MCF 10A (cell line): Measurements from ENCODE around the gene RHEX. TPM values are rescaled to one million over a fixed set of nuclear protein-coding genes. Genes with fewer than 3 reads are reported as not detected.

Experiments
- BruUV-seq: library from RNA; stranded (reverse); fragments of 400-500 nt; replicated peaks from 2 replicates; lab custom pipeline; 2021; lab: Mats Ljungman, UMichigan
- CTCF ChIA-PET: fragments of 300-600 bp; sonication (Branson Sonifier 250); formaldehyde crosslinking; extraction: SDS; loops from one replicate; lab custom pipeline; 2021; ENCODE audit warnings: antibody characterized with exemption, inconsistent platforms; lab: Yijun Ruan, JAX
- POLR2A ChIA-PET: fragments of 300-600, 350-650 bp; sonication (Branson Sonifier 250); formaldehyde crosslinking; extraction: SDS; loops from one replicate; lab custom pipeline; 2020; ENCODE audit warnings: antibody characterized with exemption, inconsistent platforms; lab: Yijun Ruan, JAX
- DNase-seq: peaks from one replicate; pipeline ENCODE4 v3.0.0-alpha.2; 2018; ENCODE audit not compliant: unreplicated experiment
- H3K27ac Mint-ChIP-seq: one replicate; pipeline ENCODE4 v1.8.0; 2022; ENCODE audit warnings: mild to moderate bottlenecking, low read depth, mixed read lengths; ENCODE audit not compliant: unreplicated experiment
- H3K27me3 Mint-ChIP-seq: one replicate; pipeline ENCODE4 v1.8.0; 2022; ENCODE audit warnings: mixed read lengths; ENCODE audit not compliant: insufficient read depth, unreplicated experiment
- H3K36me3 Mint-ChIP-seq: one replicate; pipeline ENCODE4 v1.8.0; 2022; ENCODE audit warnings: mild to moderate bottlenecking, moderate library complexity, mixed read lengths; ENCODE audit not compliant: insufficient read depth, unreplicated experiment
- H3K4me1 Mint-ChIP-seq: one replicate; pipeline ENCODE4 v1.8.0; 2022; ENCODE audit warnings: mixed read lengths; ENCODE audit not compliant: insufficient read depth, unreplicated experiment
- H3K4me3 Mint-ChIP-seq: one replicate; pipeline ENCODE4 v1.8.0; 2022; ENCODE audit warnings: mild to moderate bottlenecking, moderate library complexity, mixed read lengths; ENCODE audit not compliant: unreplicated experiment
- H3K9me3 Mint-ChIP-seq: one replicate; pipeline ENCODE4 v1.8.0; 2022; ENCODE audit warnings: mixed read lengths; ENCODE audit not compliant: unreplicated experiment
- intact Hi-C: fragments of 100-400 bp; cut with micrococcal nuclease; formaldehyde crosslinking; loops from 2 replicates; pipeline ENCODE4 v1.14.1; 2022
- total RNA-seq: library from RNA; stranded (reverse); gene quantifications from 2 replicates; pipeline ENCODE4 v1.2.3, GENCODE V29; 2022
- TF ChIP-seq, protein P1 (sequence below): fragments of 200-600 bp; IDR thresholded peaks from one replicate; pipeline ENCODE4 v1.8.0; 2022; ENCODE audit warnings: antibody characterized with exemption, mild to moderate bottlenecking; ENCODE audit not compliant: unreplicated experiment

Gene RHEX
- total RNA-seq, 1 experiment from 2014 or later: not detected

DNA sequence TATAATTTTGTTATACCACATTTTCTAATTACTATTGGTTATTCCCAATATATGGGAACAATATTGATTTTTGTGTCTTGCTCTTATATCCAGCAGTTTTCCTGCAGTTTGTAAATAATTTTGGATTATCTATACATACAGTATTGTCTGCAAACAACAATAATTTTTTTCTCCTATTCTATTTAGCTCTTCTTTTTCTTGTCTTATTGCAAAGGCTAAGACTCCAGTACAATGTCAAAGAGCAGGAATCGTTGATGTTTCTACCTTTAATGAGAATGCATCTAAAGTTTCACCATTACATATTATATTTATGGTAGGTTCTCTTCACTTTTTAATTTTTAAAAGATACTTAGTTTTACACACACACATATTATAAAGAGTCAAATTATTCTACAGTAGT lies 68.3 kb downstream of the RHEX start:
- Mint-ChIP-seq H3K9me3 (peaks cover 23% of the 10 kb centered on the region), H3K27me3 (peaks cover 22% of the 10 kb centered on the region), H3K27ac (no peak overlapping the region), H3K4me1 (no peaks in the 10 kb centered on the region), H3K4me3 (no peak overlapping the region), H3K36me3 (no peaks in the 10 kb centered on the region)
- intact Hi-C loops: no loop called here
- ChIA-PET POLR2A (interaction anchor here (0.6 to 1.0 kb wide), 2 partner anchors 9 to 837 kb away, joined by 3 read pairs; no protein-coding TSS in a partner anchor), CTCF (interaction anchor here (0.8 kb wide), 1 partner anchor 10 kb away, joined by 3 read pairs; no protein-coding TSS in a partner anchor)
- no TSS peak for BruUV-seq
- no peak for DNase-seq
- TF ChIP-seq, protein P1, sequence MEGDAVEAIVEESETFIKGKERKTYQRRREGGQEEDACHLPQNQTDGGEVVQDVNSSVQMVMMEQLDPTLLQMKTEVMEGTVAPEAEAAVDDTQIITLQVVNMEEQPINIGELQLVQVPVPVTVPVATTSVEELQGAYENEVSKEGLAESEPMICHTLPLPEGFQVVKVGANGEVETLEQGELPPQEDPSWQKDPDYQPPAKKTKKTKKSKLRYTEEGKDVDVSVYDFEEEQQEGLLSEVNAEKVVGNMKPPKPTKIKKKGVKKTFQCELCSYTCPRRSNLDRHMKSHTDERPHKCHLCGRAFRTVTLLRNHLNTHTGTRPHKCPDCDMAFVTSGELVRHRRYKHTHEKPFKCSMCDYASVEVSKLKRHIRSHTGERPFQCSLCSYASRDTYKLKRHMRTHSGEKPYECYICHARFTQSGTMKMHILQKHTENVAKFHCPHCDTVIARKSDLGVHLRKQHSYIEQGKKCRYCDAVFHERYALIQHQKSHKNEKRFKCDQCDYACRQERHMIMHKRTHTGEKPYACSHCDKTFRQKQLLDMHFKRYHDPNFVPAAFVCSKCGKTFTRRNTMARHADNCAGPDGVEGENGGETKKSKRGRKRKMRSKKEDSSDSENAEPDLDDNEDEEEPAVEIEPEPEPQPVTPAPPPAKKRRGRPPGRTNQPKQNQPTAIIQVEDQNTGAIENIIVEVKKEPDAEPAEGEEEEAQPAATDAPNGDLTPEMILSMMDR: no peak

DNA sequence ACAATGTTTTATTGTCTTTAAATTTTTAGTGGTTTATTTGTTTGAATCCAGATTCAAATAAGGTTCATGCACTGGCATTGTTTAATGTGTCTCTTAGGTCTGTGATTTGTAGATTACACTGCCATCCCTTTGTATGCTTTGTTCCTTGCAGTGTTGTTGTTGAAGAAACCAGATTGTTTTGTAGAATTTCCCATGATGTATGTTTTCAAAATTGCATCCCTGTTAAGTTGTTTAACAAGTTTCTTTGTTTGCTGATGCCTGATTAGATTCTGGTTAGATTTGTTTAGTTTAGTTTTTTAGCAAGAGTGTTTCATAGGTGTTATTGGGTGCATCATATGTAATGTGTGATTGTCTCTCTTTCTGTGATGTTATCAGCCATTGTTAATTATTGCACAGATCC lies 69.7 kb downstream of the RHEX start:
- TF ChIP-seq, protein P1: no peak
- H3K4me3 Mint-ChIP-seq: no peak overlapping the region
- POLR2A ChIA-PET: no interaction called here
- no peak overlapping the region for H3K27ac Mint-ChIP-seq
- peaks cover 23% of the 10 kb centered on the region for H3K9me3 Mint-ChIP-seq
- CTCF ChIA-PET: no interaction called here
- DNase-seq: no peak
- BruUV-seq: no TSS peak
- peaks cover 7% of the 10 kb centered on the region for H3K27me3 Mint-ChIP-seq
- H3K36me3 Mint-ChIP-seq: no peaks in the 10 kb centered on the region
- intact Hi-C loops: no loop called here
- H3K4me1 Mint-ChIP-seq: peaks cover 2% of the 10 kb centered on the region

DNA sequence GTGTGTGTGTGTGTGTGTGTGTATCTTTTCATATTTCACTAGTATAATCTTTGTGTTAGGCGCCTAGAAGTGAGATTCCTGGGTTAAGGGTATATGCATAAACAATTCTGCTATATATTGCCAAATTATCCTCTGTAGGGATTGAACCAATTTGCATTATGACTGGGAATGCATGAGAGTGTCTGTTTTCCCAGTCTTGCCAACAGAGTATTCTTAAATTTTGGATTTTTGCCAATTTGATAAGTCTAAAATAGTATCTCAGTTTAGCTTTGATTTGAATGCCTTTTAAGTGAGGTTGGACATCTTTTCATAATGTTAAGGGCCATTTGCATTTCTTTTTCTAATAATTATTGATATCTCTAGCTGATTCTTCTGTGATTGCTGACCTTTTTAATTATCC lies 72.4 kb downstream of the RHEX start:
- TF ChIP-seq, protein P1: no peak
- H3K4me3 Mint-ChIP-seq: no peak overlapping the region
- no peak overlapping the region for H3K27ac Mint-ChIP-seq
- no peaks in the 10 kb centered on the region for H3K27me3 Mint-ChIP-seq
- no peaks in the 10 kb centered on the region for H3K36me3 Mint-ChIP-seq
- H3K4me1 Mint-ChIP-seq: peaks cover 13% of the 10 kb centered on the region
- CTCF ChIA-PET: interaction anchor here (0.6 kb wide), 2 partner anchors 144 to 1380 kb away, joined by 3 read pairs; no protein-coding TSS in a partner anchor
- POLR2A ChIA-PET: interaction anchor here (1.1 kb wide), 1 partner anchor 56 kb away, joined by 3 read pairs; no protein-coding TSS in a partner anchor
- peaks cover 18% of the 10 kb centered on the region for H3K9me3 Mint-ChIP-seq
- no TSS peak for BruUV-seq
- intact Hi-C loops: no loop called here
- no peak for DNase-seq

DNA sequence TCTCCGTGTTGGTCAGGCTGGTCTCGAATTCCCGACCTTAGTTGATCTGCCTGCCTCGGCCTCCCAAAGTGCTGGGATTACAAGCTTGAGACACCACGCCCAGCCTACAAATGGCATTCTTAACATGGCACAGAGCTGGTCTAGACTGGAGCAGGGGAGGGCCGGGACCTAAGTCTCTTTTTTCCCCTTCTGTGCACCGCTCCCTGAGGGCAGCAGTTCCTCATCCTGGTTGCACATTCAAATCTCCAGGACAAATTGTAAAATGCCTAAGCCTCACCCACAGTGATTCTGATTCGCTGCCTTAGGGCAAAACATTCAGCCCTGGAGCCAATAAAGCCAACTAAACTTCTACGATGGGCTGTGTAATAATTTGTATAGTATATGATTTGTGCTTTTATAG lies 74.4 kb downstream of the RHEX start:
- intact Hi-C loops: no loop called here
- peaks cover 13% of the 10 kb centered on the region for H3K4me1 Mint-ChIP-seq
- CTCF ChIA-PET: interaction anchor here (1.1 to 1.5 kb wide), 3 partner anchors 9 to 143 kb away, joined by 4 to 5 read pairs (median 4); no protein-coding TSS in a partner anchor

More for the DNA sequence above, 74.4 kb downstream of the RHEX start:
- POLR2A ChIA-PET: interaction anchor here (1.2 kb wide), 1 partner anchor 22 kb away, joined by 3 read pairs; no protein-coding TSS in a partner anchor
- Mint-ChIP-seq H3K4me3 (no peak overlapping the region), H3K27me3 (peaks cover 12% of the 10 kb centered on the region), H3K36me3 (no peaks in the 10 kb centered on the region), H3K27ac (no peak overlapping the region), H3K9me3 (no peaks in the 10 kb centered on the region)
- TF ChIP-seq, protein P1: no peak
- no peak for DNase-seq
- no TSS peak for BruUV-seq
